CD1c-positive myeloid dendritic cell (primary cell): ENCODE measurements around the gene MMP25.
"Not testable (repeated sequence)": the region's sequence is repeated elsewhere in the genome, so short reads cannot be mapped to it uniquely, and the experiment has no call there.

Experiments used
- DNase-seq: peaks from one replicate; pipeline ENCODE4 v3.0.0-alpha.2; 2016; ENCODE audit errors: extremely low spot score

Gene MMP25

DNA sequence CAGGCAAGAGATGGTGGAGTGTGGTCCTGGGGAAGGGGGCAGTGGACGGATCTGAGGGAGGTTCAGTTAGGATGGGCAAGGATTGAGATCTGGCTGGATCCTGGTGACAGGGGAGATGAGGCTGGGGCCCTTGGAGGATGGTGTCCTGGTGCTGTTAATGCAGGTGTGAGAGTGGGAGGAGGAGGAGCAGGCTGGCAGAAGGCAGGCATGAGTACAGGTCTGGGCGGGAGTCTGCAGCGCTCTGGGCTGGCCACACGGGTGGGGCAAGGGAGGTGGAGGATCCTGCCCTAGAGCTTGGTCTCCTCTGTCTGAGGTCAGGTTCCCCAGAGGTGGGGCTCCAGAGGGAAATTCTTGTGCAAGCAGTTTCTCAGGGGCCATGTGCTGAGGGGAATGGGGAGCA lies 25.8 kb downstream of the MMP25 start:
- not testable (repeated sequence) for DNase-seq

DNA sequence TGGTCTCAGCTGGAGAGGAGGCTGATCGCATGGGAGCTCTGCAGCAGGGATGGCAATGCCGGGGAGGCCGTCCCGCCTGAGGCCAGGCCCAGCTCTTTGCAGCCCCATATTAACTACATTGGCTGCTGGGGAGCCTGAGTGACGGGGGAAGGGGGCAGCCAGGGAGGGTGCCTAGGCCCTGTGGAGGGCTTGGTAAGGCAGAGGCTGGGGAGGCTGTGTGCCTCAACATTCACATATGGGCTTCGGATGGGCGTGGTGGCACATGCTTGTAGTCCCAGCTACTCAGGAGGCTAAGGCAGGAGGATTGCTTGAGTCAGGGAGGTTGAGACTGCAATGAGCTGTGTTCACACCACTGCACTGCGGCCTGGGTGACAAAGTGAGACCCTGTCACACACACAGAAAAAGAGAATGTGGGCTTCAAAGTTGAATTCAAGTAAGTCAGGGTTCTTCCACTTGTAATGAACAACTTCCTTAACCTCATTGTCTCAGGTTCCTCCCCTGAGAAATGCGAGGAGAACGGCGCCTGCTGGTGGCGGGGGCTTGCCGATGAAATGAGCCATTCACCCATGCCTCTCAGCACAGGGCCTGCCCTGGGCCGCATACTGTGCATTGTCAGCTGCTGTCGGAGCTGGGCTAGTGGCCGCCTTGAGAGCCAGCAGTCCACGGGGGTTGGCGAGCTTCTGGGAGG lies 26.4 kb downstream of the MMP25 start:
- DNase-seq, result not testable (repeated sequence)

DNA sequence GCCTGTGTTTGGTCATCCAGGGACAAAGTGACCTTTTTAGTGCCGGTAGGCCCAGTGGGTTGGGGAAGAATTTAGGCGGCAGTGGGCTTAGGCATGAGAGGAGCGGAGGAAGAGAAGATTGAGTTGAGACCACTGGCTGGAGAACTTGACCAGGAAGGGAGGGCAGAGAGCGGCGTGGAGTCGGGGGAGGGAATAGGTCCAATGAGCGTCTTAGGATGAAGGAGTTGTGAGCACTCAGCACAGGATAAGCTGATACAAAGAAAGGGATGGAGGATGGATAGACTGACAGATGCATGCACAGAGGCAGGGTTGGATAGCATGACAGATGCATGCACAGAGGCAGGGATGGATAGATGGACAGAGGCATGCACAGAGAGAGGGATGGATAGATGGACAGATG lies 27.1 kb downstream of the MMP25 start:
- DNase-seq, result no peak

DNA sequence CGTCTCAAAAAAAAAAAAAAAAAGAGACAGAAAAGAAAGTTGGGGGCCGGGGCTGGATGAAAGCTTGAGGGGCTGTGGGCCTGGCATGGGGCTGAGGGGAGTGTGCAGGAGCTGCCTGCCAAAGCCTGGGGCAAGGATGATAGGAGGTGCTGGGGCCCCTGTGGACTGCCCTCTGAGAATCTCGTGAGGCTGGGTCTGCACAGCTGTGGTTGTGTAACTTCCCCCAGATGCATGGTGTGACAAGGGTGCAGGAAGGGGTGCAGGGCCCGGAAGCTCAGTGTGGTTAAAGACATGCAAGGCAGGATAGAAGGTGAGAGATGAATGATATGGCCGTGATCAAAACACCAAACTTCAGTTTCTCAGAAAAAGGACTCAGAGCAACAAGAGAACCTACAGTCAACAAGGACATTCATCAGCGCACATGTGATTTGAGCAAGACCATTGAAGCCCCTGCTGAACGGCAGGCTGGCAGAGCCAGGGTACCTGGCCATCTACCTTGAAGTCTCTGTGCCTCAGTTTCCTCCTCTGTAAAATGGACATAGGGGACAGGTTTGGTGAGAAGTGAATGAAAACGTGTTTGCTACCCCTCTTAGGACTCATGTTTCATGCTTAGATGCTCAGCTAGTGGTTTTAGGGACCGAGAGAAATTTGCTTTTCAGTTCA lies 28.6 kb downstream of the MMP25 start:
- peak; percentile 51 for DNase-seq

DNA sequence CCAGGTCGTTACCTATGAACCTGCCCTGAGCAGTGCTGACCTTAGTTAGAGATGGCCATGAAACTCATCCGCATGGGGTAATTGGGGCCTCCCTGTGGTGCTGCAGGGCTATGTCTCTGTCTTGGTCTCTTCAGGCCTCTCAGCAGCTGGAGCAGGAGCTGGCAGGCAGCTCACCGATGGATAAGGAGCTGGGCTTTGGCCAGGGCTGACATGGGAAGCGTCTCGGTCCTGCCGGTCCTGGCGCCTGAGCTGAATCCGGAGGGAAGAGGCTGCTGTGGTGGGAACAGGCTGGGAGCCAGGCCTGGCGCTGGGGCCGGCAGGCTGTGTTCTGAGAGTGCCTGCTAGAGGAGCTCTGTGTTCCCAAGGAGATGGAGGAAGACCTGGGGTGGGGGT lies 29.2 kb downstream of the MMP25 start:
- no peak for DNase-seq

DNA sequence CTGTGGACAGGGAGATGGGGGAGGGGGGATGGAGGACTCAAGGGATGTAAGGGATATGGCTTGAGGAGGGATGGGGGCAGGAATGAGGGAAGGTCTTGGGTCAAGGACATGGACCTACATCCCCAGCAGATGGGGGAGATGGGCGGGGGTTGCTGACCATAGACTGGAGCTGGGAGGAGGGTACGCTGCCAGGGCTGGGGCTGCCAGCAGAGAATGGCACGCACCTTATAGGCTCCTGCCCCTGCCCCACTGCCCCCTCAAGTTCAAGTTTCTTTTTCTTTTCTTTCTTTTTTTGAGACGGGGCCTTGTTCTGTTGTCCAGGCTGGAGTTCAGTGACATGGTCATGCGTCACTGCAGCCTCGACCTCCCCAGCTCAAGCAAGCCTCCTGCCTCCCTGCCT lies 29.6 kb downstream of the MMP25 start:
- not testable (repeated sequence) for DNase-seq

DNA sequence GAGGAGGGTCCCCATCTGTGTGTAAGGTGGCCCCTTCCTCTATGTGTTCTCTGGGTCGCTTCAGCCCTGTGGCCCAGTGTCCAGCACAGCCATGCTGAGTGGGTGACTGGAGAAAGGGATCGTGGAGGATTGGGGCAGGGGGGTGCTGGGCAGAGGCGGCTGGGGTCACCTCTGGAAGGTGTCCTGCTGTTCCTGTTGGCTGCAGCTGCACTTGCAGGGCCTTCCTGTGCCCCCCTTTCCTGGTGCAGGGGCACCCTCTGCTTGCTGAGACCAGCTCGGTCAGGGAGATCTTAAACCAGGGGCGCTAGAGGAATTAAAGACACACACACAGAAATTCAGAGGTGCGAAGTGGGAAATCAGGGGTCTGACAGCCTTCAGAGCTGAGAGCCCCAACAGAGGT lies 30.2 kb downstream of the MMP25 start:
- DNase-seq, result no peak

DNA sequence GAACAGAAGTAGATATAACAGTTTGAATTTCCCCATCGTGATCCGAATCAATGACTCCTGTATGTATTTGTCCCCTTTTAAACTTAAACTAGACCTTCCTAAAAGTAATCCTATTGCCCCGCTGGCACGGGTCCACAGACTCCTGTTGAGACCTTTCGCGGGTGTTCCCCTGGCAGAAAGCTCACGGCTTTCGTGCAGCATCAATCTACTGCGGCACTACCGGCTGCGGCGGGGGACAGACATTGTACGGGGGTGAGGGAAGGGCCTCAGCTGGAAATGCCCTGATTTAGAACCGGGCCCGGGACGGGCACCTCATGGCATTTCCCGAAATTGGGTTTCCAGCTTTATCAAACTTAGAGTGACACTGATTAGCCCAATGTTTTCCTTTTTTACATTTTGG lies 33.7 kb downstream of the MMP25 start:
- no peak for DNase-seq

DNA sequence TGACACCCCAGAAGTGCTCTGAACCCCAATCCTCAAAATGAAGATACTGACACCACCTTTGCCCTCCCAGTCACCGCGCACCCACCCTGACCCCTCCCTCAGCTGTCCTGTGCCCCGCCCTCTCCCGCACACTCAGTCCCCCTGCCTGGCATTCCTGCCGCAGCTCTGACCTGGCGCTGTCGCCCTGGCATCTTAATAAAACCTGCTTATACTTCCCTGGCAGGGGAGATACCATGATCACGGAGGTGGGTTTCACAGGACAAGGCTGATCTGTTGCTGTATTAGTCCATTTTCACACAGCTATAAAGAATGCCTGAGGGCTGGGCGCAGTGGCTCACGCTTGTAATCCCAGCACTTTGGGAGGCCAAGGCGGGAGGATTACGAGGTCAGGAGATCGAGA lies 35.6 kb downstream of the MMP25 start:
- not testable (repeated sequence) for DNase-seq

DNA sequence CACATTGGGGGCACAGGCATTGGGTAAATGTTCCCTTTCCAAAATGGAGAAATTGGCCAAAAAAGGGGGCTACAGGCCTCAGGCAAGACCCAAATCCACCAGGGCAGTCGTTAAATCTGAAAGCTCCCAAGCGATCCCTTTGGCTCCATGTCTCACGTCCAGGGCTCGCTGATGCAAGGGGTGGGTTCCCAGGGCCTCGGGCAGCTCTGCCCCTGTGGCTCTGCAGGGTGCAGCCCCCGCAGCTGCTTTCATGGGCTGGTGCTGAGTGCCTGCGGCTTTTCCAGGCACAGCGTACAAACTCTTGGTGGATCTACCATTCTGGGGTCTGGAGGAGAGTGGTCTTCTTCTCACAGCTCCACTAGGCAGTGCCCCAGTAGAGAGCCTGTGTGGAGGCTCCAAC lies 37.0 kb downstream of the MMP25 start:
- not testable (repeated sequence) for DNase-seq

DNA sequence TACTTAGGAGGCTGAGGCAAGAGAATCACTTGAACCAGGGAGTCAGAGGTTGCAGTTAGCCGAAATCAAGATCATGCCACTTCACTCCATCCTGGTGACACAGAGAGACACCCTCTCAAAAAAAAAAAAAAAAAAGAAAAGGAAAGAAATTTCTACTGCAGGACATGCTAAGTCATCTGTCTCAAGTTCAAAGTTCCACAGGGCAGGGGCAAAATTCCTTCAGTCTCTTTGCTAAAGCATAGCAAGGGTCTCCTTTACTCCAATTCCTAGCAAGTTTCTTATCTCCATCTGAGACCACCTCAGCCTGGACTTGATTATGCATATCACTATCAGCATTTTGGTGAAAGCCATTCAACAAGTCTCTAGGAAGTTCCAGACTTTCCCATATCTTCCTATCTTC lies 38.1 kb downstream of the MMP25 start:
- no peak for DNase-seq

DNA sequence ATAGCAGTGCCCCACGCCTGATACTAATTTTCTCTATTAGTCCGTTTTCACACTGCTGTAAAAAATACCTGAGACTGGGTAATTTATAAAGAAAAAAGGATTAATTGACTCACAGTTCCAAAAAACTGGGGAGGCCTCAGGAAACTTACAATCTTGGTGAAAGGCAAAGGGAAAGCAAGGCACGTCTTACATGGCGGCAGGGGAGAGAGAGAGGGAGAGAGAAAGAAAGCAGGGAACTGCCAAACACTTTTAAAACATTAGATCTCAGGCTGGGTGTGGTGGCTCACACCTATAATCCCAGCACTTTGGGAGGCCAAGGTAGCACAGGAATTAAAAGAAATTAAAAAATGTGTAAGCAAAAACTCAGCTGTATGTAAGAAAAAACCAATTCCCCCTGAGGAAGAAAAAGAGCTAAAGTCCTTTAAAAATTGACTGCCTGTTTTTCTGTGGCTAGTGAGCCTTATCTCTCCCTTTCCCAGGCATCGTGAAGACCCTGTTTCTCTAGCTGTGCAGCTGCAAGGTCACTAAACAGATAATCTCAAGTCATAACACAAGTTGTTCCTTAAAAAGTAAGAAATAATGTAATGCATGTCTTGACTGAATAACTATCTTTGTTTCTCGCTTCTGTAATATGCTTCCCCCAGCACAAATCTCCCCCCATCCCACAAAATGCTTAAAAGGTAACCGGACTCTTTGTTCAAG lies 38.8 kb downstream of the MMP25 start:
- no peak for DNase-seq

DNA sequence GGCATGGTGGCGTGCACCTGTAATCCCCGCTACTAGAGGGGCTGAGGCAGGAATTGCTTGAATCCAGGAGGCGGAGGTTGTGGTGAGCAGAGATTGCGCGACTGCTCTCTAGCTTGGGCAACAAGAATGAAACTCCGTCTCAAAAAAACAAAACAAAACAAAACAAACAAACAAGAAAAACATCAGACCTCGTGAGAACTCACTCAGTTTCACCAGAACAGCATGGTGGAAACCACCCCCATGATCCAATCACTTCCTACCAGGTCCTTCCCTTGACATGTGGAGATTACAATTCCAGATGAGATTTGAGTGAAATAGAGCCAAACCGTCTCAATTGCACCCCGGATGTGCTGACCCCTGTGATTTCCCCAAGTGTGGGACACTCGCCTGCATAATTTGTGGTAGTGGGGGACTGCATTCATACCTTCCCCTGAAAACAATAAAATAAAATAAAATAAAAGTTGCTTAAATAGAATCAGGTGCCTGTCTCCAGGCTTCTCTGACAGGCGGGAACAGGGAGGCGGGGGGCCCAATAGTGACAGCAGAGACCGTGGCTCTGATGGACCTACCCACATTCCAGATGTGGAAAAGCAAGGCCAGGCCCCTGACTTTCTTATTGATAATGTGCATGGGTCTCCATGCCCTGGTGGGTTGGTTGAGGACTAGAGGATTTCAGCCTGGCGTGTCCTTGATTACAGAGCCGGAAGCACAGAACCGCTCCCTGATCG lies 39.7 kb downstream of the MMP25 start:
- DNase-seq, result peak; percentile 25

DNA sequence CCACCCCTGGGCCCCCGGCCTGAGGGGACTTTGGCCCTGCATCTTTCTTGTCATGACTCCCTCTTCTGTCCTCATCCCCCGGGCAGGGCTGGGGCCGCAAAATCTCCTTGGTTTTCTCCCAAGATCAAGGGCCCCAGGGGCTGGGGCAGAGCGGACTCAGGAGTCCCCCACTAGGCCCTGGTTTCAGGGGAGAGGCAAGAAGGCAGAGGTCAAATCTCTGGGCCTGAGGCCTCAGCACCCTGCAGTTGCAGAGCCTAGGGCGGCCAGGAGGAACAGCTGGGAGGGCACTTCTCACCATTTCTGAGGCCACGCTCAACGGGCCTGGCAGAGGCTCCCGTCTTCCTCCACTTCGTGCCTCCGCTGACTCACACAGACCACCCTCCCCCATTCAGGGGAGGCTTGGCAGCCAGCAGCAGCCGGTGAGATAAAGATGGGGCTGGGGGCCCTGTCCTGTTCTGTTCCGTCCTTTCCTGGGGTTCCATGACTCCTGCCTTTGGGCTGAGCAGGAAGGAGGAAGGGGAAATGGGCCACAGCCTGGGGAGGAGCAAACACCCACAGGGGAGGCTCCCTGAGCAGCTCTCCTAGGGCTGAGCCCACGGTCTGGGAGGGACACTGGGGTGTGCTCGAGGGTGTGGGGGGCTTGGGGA lies 40.4 kb downstream of the MMP25 start:
- DNase-seq, result peak; percentile 59

DNA sequence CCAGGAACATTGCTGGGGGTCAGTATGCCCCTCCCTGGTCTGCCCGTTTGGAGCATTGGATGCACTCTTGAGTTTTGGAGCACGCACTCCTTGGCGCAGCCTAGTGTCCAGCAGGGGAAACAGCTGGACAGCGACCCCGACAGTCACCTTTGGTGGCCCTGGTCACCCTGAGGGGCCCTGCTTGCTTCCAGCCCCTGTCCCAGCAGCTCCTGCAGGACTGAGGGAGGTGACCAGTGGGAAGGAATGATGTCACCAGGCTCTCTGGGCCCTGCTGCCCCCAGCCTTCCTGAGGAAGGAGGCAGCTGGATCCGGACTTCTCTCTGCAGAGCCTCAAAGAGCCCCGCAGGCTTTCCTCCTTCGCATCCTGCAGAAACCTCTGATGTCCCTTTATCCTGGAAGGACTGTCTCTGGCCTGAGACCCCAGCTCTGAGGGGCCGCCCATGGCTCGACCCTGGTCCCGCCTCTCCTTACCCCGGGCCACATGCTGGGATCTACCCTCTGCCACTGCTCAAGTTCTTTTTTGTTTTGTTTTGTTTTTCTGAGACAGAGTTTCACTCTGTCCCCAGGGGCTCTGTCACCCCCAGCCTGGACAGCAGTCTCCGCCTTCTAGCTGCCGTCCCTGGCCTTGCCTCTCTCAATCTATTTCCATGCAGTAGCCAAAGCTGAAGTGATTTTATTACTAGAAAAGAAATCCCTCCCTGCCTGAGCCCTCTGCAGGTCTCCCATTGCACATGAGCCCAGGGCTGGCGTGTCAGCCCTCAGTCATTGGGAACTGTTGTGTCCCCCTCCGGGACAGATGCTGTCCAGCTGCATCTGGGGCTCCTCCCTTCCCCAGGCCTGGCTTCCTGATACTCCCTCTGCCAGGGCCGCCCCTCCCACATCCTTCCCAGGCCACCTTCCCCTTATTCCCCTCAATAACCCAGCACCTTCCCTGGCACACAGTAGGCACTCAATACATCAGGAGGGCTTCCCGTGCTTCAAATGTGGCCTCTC lies 41.2 kb downstream of the MMP25 start:
- peak; percentile 38 for DNase-seq

DNA sequence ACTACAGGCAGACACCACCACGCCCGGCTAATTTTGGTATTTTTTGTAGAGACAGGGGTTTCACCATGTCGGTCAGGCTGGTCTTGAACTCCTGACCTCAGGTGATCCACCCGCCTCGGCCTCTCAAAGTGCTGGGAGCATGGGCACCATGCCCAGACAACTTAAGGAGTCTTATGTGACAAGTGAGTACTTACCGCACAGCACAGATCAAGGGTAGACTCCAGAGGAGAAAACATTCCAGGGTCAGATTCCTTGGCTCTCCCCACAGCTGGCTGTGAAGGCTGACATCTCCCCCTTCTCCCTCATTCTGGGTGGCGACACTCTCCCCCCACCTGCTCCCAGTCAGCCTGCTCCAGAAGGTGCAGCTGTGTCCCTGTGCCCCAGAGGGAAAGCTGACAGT lies 42.1 kb downstream of the MMP25 start:
- DNase-seq, result no peak

DNA sequence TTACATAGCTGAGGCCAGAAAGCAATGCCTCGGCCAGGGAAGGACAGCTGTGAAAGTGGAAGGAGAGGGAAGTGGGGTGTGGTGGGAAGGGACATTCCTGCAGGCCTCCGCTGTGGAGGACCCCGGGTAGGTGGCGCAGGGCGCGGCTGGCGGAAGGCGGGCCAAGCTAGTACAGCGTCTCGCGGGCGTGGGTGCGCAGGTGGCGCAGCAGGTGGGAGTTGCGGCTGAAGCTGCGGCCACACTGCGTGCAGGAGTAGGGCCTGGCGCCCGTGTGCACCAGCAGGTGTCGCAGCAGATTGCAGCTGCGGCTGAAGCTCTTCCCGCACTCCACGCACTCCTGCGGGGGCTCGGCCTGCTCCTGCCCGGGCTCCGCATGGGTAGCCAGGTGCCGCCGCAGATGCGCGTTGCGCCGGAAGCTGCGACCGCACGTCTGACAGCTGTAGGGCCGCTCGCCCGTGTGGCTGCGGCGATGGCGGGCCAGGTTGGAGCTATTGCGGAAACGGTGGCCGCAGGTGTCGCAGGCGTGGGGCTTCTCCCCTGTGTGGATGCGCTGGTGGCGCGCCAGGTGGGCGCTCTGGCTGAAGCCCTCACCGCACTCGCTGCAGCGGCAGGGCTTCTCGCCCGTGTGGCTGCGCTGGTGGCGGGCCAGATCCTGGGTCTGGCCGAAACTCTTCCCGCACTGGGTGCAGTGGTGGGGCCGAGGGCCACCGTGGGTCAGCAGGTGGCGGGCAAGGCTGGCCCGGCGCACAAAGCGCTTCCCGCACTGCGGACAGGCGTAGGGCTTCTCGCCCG lies 42.8 kb downstream of the MMP25 start:
- no peak for DNase-seq

DNA sequence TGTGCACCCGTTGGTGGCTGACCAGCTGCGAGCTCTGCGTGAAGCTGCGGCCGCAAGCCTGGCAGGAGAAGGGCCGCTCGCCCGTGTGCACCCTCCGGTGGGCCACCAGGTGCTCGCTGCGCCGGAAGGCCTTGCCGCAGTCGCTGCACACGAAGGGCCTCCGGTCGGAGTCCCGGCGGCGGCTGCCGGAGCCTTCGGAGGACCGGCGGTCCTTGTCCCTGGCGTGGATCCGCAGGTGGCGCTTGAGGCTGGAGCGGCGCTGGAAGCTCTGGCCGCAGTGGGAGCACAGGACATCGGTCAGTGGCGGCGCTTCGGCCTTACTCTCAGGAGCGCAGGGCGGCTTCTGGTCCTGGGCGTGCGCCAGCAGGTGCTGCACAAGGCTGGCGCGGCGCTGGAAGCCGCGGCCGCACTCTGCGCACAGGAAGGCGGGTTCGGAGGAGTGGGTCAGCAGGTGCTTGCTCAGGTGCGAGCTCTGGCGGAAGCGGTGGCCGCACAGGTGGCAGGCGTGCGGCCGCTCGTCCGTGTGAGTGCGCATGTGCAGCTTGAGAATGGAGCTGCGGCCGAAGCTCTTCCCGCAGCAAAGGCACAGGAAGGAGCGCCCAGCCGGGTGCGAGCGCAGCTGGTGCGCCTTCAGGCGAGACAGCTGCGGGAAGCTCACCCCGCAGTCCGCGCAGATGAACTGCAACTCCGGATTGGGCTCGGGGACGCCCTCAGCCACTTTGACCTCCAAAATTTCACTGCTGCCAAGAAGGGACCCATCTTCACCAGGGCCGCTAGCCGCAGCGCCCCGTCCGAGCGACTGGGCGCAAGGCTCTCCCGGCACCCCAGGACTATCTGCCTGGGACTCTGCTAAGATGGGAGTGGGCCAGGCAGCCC lies 43.6 kb downstream of the MMP25 start:
- DNase-seq, result no peak

DNA sequence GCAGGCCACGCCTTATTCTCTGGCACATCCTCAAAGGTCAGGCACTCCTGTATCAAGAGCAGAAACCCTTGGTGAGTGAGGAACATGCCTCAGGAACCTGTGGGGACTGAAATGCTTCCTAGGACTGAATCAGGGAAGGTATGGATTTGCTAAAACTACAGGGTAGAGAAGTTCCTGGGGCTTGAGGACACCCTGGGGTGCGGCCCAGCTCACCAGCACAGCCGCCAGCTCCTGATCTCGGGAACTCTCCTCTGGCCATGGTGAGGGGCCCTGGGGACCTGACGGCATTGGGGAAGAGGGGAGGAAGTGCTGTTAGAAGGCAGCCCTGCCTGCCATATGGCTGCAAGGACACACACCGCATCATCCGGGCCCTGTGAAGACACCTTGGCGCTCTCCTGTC lies 45.2 kb downstream of the MMP25 start:
- no peak for DNase-seq
